HCT116 (cell line): ENCODE data around the gene EEIG1. TPM values are rescaled to one million over a fixed set of nuclear protein-coding genes. Genes with fewer than 3 reads are reported as not detected.

Source experiments
- ATAC-seq: fragments of 200-7000 bp; cut with Tn5 transposase; 2 replicates; pipeline ENCODE4 v1.9.1; 2020; ENCODE audit warnings: mild to moderate bottlenecking, moderate library complexity
- BruUV-seq: library from RNA; stranded (reverse); fragments of 400-500 nt; replicated peaks from 2 replicates; lab custom pipeline; 2021; lab: Mats Ljungman, UMichigan
- CTCF ChIA-PET: fragments of 300-600 bp; sonication (Branson Sonifier 250); formaldehyde crosslinking; loops from one replicate; lab custom pipeline; 2021; ENCODE audit warnings: antibody characterized with exemption; lab: Charles Lee
- POLR2A ChIA-PET: fragments of 300-600, 350-600 bp; sonication (Branson Sonifier 250); formaldehyde crosslinking; loops from one replicate; lab custom pipeline; 2021; ENCODE audit warnings: antibody characterized with exemption; lab: Charles Lee
- RAD21 ChIA-PET, 2 experiments: fragments of 300-600 bp; sonication (Branson Sonifier 250); formaldehyde crosslinking; loops; one replicate each; lab custom pipeline; 2023; ENCODE audit warnings: low total read pairs in 2 of 2; ENCODE audit not compliant: uncharacterized antibody in 2 of 2, unreplicated experiment in 2 of 2, low non-redundant PET in 1 of 2; lab: Charles Lee
- DNase-seq: peaks from one replicate; pipeline ENCODE4 v3.0.0-alpha.2; 2010; ENCODE audit warnings: low read depth, low spot score
- H2AFZ ChIP-seq: fragments of 200-600 bp; shearing (Covaris generic), sonication (generic); 2 replicates; pipeline ENCODE4 v1.6.1; 2017; ENCODE audit warnings: low read depth, mixed run types, mixed read lengths, antibody characterized with exemption, low read length; ENCODE audit not compliant: poor library complexity, severe bottlenecking
- H3K27ac ChIP-seq: 2 replicates; pipeline ENCODE4 v1.5.1; 2012; ENCODE audit warnings: low read depth, low read length
- H3K27me3 ChIP-seq: fragments of 200-600 bp; sonication (generic); 2 replicates; pipeline ENCODE4 v1.6.1; 2016; ENCODE audit warnings: mixed run types, low read length, mixed read lengths; ENCODE audit not compliant: insufficient read depth
- H3K36me3 ChIP-seq, 2 experiments: fragments of 200-500 bp in 1 of 2; fragments of 200-600 bp in 1 of 2; sonication (Bioruptor generic) in 1 of 2; sonication (generic) in 1 of 2; 2 replicates each; pipeline versions ENCODE4 v1.5.1 to v1.6.1; 2014 to 2016; ENCODE audit warnings: low read length in 2 of 2, inconsistent platforms in 1 of 2, mixed read lengths in 1 of 2, mixed run types in 1 of 2; ENCODE audit not compliant: insufficient read depth in 2 of 2, control insufficient read depth in 1 of 2
- H3K4me1 ChIP-seq, 2 experiments: fragments of 200-600 bp in 1 of 2; sonication (generic) in 1 of 2; 2 replicates each; pipeline versions ENCODE4 v1.5.1 to v1.6.1; 2012 to 2017; ENCODE audit warnings: low read length in 2 of 2, inconsistent platforms in 1 of 2, mild to moderate bottlenecking in 1 of 2, mixed read lengths in 1 of 2, mixed run types in 1 of 2, moderate library complexity in 1 of 2; ENCODE audit not compliant: insufficient read depth in 2 of 2, control insufficient read depth in 1 of 2
- H3K4me2 ChIP-seq: fragments of 200-600 bp; sonication (generic); 2 replicates; pipeline ENCODE4 v1.6.1; 2017; ENCODE audit warnings: mixed run types, low read length, mixed read lengths
- H3K4me3 ChIP-seq, 2 experiments: fragments of 200-600 bp in 1 of 2; sonication (generic) in 1 of 2; replicated peaks in 1 of 2; 2 replicates each; pipeline ENCODE4 v1.5.1; 2011 to 2016; ENCODE audit warnings: low read length in 2 of 2, control low read depth in 1 of 2, low read depth in 1 of 2, mild to moderate bottlenecking in 1 of 2, mixed read lengths in 1 of 2, mixed run types in 1 of 2
- H3K79me2 ChIP-seq: fragments of 200-600 bp; sonication (generic); 2 replicates; pipeline ENCODE4 v1.6.1; 2017; ENCODE audit warnings: mild to moderate bottlenecking, mixed run types, low read length, moderate library complexity, mixed read lengths; ENCODE audit not compliant: insufficient read depth
- H3K9ac ChIP-seq: fragments of 200-600 bp; sonication (generic); 2 replicates; pipeline ENCODE4 v1.6.1; 2016; ENCODE audit warnings: low read length, mixed read lengths
- H3K9me2 ChIP-seq: fragments of 200-600 bp; sonication (generic), shearing (Covaris generic); 2 replicates; pipeline ENCODE4 v1.6.1; 2017; ENCODE audit warnings: mixed run types, mild to moderate bottlenecking, moderate library complexity; ENCODE audit not compliant: insufficient read depth
- H3K9me3 ChIP-seq, 2 experiments: fragments of 200-500 bp in 1 of 2; fragments of 200-600 bp in 1 of 2; sonication (Bioruptor generic) in 1 of 2; sonication (generic) in 1 of 2; 2 replicates each; pipeline ENCODE4 v1.6.1; 2014 to 2017; ENCODE audit warnings: low read length in 2 of 2, mixed read lengths in 2 of 2, inconsistent platforms in 1 of 2, low read depth in 1 of 2, mild to moderate bottlenecking in 1 of 2, mixed run types in 1 of 2, moderate library complexity in 1 of 2; ENCODE audit not compliant: control insufficient read depth in 1 of 2, insufficient read depth in 1 of 2
- H4K20me1 ChIP-seq: fragments of 200-600 bp; sonication (generic), shearing (Covaris generic); 2 replicates; pipeline ENCODE4 v1.6.1; 2017; ENCODE audit warnings: mixed run types, mild to moderate bottlenecking, moderate library complexity; ENCODE audit not compliant: insufficient read depth
- EGR1 ChIP-seq: IDR thresholded peaks from 2 replicates; pipeline ENCODE4 v1.6.1; 2012; ENCODE audit warnings: low read depth
- intact Hi-C: fragments of 100-400 bp; cut with micrococcal nuclease; formaldehyde crosslinking; loops from 2 replicates; pipeline ENCODE4 v1.10.0; 2022
- total RNA-seq: library from RNA; stranded (reverse); gene quantifications from one replicate; pipeline ENCODE4 v1.2.1, GENCODE V29; 2021; ENCODE audit not compliant: unreplicated experiment
- TF ChIP-seq, protein P1 (sequence below), 3 experiments: fragments of 200-600 bp in 1 of 3; sonication (generic) in 1 of 3; IDR thresholded peaks in 2 of 3; conservative IDR thresholded peaks in 1 of 3; 2 replicates each; pipeline ENCODE4 v1.5.1; 2012 to 2017; ENCODE audit warnings: low read depth in 2 of 3, low read length in 2 of 3, antibody characterized with exemption in 1 of 3, borderline replicate concordance in 1 of 3, control low read depth in 1 of 3, mild to moderate bottlenecking in 1 of 3, mixed read lengths in 1 of 3, mixed run types in 1 of 3, moderate library complexity in 1 of 3; ENCODE audit not compliant: insufficient read depth in 1 of 3

The EEIG1 gene
- total RNA-seq, 1 experiment from 2014 or later = 44.2 TPM

GRCh38 chr9:127943731-127944144 is 37.1 kb downstream of the EEIG1 start:
- intact Hi-C loops = loop anchor here (1.0 to 2.0 kb wide), 3 partner anchors 92 to 174 kb away; no protein-coding TSS in a partner anchor
- CTCF ChIA-PET = interaction anchor here (0.6 to 3.0 kb wide), 23 partner anchors 9 to 182 kb away, joined by 3 to 40 read pairs (median 4); partner anchors contain the start of genes NAIF1, PIP5KL1 and SLC25A25
- BruUV-seq = no TSS peak

More at GRCh38 chr9:127943731-127944144, 37.1 kb downstream of the EEIG1 start:
- peak; percentile 51 for DNase-seq
- TF ChIP-seq EGR1 = no peak
- TF ChIP-seq, protein P1, sequence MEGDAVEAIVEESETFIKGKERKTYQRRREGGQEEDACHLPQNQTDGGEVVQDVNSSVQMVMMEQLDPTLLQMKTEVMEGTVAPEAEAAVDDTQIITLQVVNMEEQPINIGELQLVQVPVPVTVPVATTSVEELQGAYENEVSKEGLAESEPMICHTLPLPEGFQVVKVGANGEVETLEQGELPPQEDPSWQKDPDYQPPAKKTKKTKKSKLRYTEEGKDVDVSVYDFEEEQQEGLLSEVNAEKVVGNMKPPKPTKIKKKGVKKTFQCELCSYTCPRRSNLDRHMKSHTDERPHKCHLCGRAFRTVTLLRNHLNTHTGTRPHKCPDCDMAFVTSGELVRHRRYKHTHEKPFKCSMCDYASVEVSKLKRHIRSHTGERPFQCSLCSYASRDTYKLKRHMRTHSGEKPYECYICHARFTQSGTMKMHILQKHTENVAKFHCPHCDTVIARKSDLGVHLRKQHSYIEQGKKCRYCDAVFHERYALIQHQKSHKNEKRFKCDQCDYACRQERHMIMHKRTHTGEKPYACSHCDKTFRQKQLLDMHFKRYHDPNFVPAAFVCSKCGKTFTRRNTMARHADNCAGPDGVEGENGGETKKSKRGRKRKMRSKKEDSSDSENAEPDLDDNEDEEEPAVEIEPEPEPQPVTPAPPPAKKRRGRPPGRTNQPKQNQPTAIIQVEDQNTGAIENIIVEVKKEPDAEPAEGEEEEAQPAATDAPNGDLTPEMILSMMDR (IDR thresholded peaks at IDR 0.05 in 2 of 3, conservative IDR thresholded peaks at IDR 0.05 in 1 of 3; ENCODE audit: borderline replicate concordance in 1 of 3, insufficient read depth in 1 of 3, low read depth in 2 of 3, low read length in 2 of 3) = peak in 2 of 3 experiments; percentile 93 to 95; a peak in 4 of 6 replicates
- ChIA-PET POLR2A (no interaction called here), RAD21 (interaction anchor here (0.6 to 2.1 kb wide), 3 partner anchors 91 to 96 kb away, joined by 6 to 11 read pairs (median 10); no protein-coding TSS in a partner anchor)
- H2AFZ ChIP-seq = no peak overlapping the region
- H3K4me1 ChIP-seq = peaks cover 10 to 21% of the 10 kb centered on the region in 2 experiments
- H3K27me3 ChIP-seq = no peaks in the 10 kb centered on the region
- peak overlapping the region; percentile 41 for H3K27ac ChIP-seq
- no peaks in the 10 kb centered on the region for H3K79me2 ChIP-seq
- no peaks in the 10 kb centered on the region for H3K9me2 ChIP-seq
- no peak overlapping the region for H3K4me2 ChIP-seq
- no peak overlapping the region for H3K4me3 ChIP-seq
- peaks cover 0 to 9% of the 10 kb centered on the region in 2 experiments; a peak in 2 of 4 replicates for H3K36me3 ChIP-seq
- H4K20me1 ChIP-seq = no peaks in the 10 kb centered on the region
- peak; percentile 91 for ATAC-seq
- no peaks in the 10 kb centered on the region for H3K9me3 ChIP-seq
- H3K9ac ChIP-seq = no peak overlapping the region
